ENCODE results near the gene EPGN. TPM values are rescaled to one million over a fixed set of nuclear protein-coding genes. Genes with fewer than 3 reads are reported as not detected.

The EPGN gene
- polyA plus RNA-seq, 1 donor from 2014 or later, result not detected

DNA sequence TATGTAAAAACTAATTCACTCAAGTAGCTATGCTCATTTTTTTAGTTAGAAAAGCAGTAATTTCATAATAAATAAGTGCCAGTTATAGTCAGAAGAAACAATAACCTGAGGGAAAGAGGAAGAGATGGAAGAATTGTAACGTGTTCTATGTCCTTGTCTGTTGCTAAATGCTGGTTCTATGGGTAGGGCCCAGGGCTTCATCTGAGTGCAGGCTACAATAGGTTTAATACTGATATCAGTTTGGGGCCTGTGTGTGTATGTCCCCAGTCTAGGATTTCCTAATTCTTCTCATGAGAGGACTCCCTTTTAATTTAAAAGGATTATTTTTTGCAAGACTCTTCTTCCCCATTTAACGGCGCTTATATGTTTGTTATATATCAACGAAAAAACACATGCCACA is 53.4 kb downstream of the EPGN start:
- TF ChIP-seq RAD21 (conservative IDR thresholded peaks at IDR 0.05) (no peak), SMC3 (conservative IDR thresholded peaks at IDR 0.05; ENCODE audit: poor library complexity) (no peak), REST (IDR thresholded peaks at IDR 0.05; ENCODE audit: borderline replicate concordance) (no peak), EP300 (conservative IDR thresholded peaks at IDR 0.05; ENCODE audit: poor library complexity, severe bottlenecking) (no peak), MXI1 (conservative IDR thresholded peaks at IDR 0.05; ENCODE audit: poor library complexity, severe bottlenecking) (no peak), POLR2AphosphoS5 (IDR thresholded peaks at IDR 0.05) (no peak), TAF1 (IDR thresholded peaks at IDR 0.05; ENCODE audit: low read depth) (no peak), EZH2 (IDR thresholded peaks at IDR 0.05; ENCODE audit: borderline replicate concordance, insufficient read depth, low read length, poor library complexity, severe bottlenecking) (no peak), CTCF (IDR thresholded peaks at IDR 0.05; ENCODE audit: poor library complexity, severe bottlenecking) (no peak)
- no peak overlapping the region for H3K9ac ChIP-seq (ENCODE audit: low read length)
- H3K9me2 ChIP-seq (ENCODE audit: insufficient read depth, low read length), result no peaks in the 10 kb centered on the region
- H3F3A ChIP-seq (ENCODE audit: insufficient read depth, low read length, poor library complexity, severe bottlenecking), result no peaks in the 10 kb centered on the region
- H3K36me3 ChIP-seq (ENCODE audit: insufficient read depth, low read length), result no peaks in the 10 kb centered on the region
- H3K4me2 ChIP-seq (ENCODE audit: low read length), result no peak overlapping the region
- no peak overlapping the region for H3K27ac ChIP-seq (ENCODE audit: low read length)
- H4K20me1 ChIP-seq (ENCODE audit: insufficient read depth), result no peaks in the 10 kb centered on the region
- peaks cover 29% of the 10 kb centered on the region for H3K27me3 ChIP-seq (ENCODE audit: insufficient read depth, low read depth, low read length)
- H3K9me3 ChIP-seq (ENCODE audit: low read length), result no peaks in the 10 kb centered on the region
- H3K79me2 ChIP-seq (replicated peaks; ENCODE audit: insufficient read depth, low read length), result no peaks in the 10 kb centered on the region
- no peak overlapping the region for H2AFZ ChIP-seq (ENCODE audit: low read depth, low read length)
- H3K4me3 ChIP-seq (ENCODE audit: low read length), result no peak overlapping the region

- no peaks in the 10 kb centered on the region for H3K36me3 ChIP-seq (ENCODE audit: insufficient read depth, low read length)
- peaks cover 30% of the 10 kb centered on the region for H3K27me3 ChIP-seq (ENCODE audit: insufficient read depth, low read depth, low read length)
- H3K27ac ChIP-seq (ENCODE audit: low read length), result no peak overlapping the region
- H3F3A ChIP-seq (ENCODE audit: insufficient read depth, low read length, poor library complexity, severe bottlenecking), result no peaks in the 10 kb centered on the region
- no peak overlapping the region for H3K4me3 ChIP-seq (ENCODE audit: low read length)
- H4K20me1 ChIP-seq (ENCODE audit: insufficient read depth), result no peaks in the 10 kb centered on the region
- H2AFZ ChIP-seq (ENCODE audit: low read depth, low read length), result no peak overlapping the region
- H3K9ac ChIP-seq (ENCODE audit: low read length), result no peak overlapping the region
- no peak overlapping the region for H3K4me2 ChIP-seq (ENCODE audit: low read length)
- TF ChIP-seq TAF1 (IDR thresholded peaks at IDR 0.05; ENCODE audit: low read depth) (no peak), SMC3 (conservative IDR thresholded peaks at IDR 0.05; ENCODE audit: poor library complexity) (no peak), REST (IDR thresholded peaks at IDR 0.05; ENCODE audit: borderline replicate concordance) (no peak), EP300 (conservative IDR thresholded peaks at IDR 0.05; ENCODE audit: poor library complexity, severe bottlenecking) (no peak), MXI1 (conservative IDR thresholded peaks at IDR 0.05; ENCODE audit: poor library complexity, severe bottlenecking) (no peak), POLR2AphosphoS5 (IDR thresholded peaks at IDR 0.05) (no peak), RAD21 (conservative IDR thresholded peaks at IDR 0.05) (no peak), EZH2 (IDR thresholded peaks at IDR 0.05; ENCODE audit: borderline replicate concordance, insufficient read depth, low read length, poor library complexity, severe bottlenecking) (no peak), CTCF (IDR thresholded peaks at IDR 0.05; ENCODE audit: poor library complexity, severe bottlenecking) (no peak)
- H3K79me2 ChIP-seq (replicated peaks; ENCODE audit: insufficient read depth, low read length), result no peaks in the 10 kb centered on the region
- H3K9me3 ChIP-seq (ENCODE audit: low read length), result no peaks in the 10 kb centered on the region
- H3K9me2 ChIP-seq (ENCODE audit: insufficient read depth, low read length), result no peaks in the 10 kb centered on the region
Observed at GRCh38 chr4:74362347-74362746, 54.1 kb downstream of the EPGN start.

Measured in neural cell (in vitro differentiated cells).